ENCODE measurements around the gene RHOF. TPM values are rescaled to one million over a fixed set of nuclear protein-coding genes. Genes with fewer than 3 reads are reported as not detected.

The RHOF gene
- total RNA-seq, 1 experiment from 2014 or later = 29.1 TPM

DNA sequence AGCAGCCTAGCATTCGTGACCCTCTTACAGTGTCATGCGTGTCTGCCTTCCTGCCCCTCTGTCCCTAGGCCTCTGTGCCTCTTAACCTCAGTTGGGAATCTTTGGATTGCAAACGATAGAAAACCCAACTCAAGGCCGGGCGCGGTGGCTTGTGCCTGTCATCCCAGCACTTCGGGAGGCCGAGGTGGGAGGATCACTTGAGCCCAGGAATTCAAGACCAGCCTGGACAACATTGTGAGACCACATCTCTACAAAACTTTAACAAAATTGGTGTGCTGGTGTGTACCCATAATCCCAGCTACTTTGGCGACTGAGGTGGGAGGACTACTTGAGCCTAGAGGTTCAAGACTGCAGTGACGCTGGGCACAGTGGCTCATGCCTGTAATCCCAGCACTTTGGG is 44.2 kb downstream of the RHOF start:
- Histone ChIP-seq H4K8ac (replicated peaks; ENCODE audit: insufficient read length, low read depth, low read length) (no peak overlapping the region), H4K20me1 (ENCODE audit: control insufficient read depth, insufficient read depth, insufficient read length) (no peaks in the 10 kb centered on the region), H2AK5ac (ENCODE audit: insufficient read length, low read length) (no peak overlapping the region), H3K9ac (ENCODE audit: extremely low read depth, insufficient read length, low read length) (no peak overlapping the region), H3K9me3 (ENCODE audit: control insufficient read depth, low read depth, low read length) (no peaks in the 10 kb centered on the region), H3K56ac (ENCODE audit: insufficient read length, low read depth, low read length) (no peak overlapping the region), H3K27ac (ENCODE audit: insufficient read length, low read depth, low read length) (no peak overlapping the region), H3K14ac (ENCODE audit: insufficient read depth, low read length) (no peak overlapping the region), H2BK15ac (ENCODE audit: low read depth, low read length) (no peak overlapping the region), H3T11ph (ENCODE audit: low read length) (no peak overlapping the region), H2BK20ac (ENCODE audit: low read depth, low read length, poor library complexity, severe bottlenecking) (no peak overlapping the region), H3K4me1 (ENCODE audit: insufficient read depth, low read length) (no peaks in the 10 kb centered on the region), H3K23ac (ENCODE audit: insufficient read length, low read depth, low read length) (no peak overlapping the region), H3K4me2 (ENCODE audit: insufficient read depth, insufficient read length, low read length) (no peak overlapping the region), H2AFZ (ENCODE audit: low read length) (no peak overlapping the region), H3K79me1 (ENCODE audit: insufficient read depth, low read depth, low read length, poor library complexity, severe bottlenecking) (no peaks in the 10 kb centered on the region), H3K27me3 (ENCODE audit: insufficient read depth, low read length) (no peaks in the 10 kb centered on the region), H2BK5ac (ENCODE audit: insufficient read length, low read length) (no peak overlapping the region), H2BK12ac (ENCODE audit: insufficient read length, low read depth, low read length) (no peak overlapping the region), H3K23me2 (ENCODE audit: insufficient read length, low read depth, low read length, poor library complexity, severe bottlenecking) (no peaks in the 10 kb centered on the region), H4K91ac (ENCODE audit: insufficient read length, low read depth, low read length) (peak overlapping the region; percentile 0), H3K18ac (ENCODE audit: insufficient read length, low read depth, low read length) (no peak overlapping the region), H3K79me2 (ENCODE audit: insufficient read depth, low read length) (no peaks in the 10 kb centered on the region), H4K5ac (ENCODE audit: insufficient read length, low read depth, low read length) (no peak overlapping the region), H2BK120ac (ENCODE audit: low read depth, low read length, poor library complexity, severe bottlenecking) (no peak overlapping the region), H3K4ac (ENCODE audit: low read depth, low read length) (no peak overlapping the region)
- peak overlapping the region in 2 of 3 experiments; percentile 86 to 91; a peak in 4 of 7 replicates for H3K27ac Mint-ChIP-seq
- H3K36me3 Mint-ChIP-seq (ENCODE audit: insufficient read depth in 1 of 3, low read depth in 3 of 3) = peaks cover 12 to 41% (median 15%) of the 10 kb centered on the region in 3 experiments
- H3K4me1 Mint-ChIP-seq = peaks cover 0 to 7% of the 10 kb centered on the region in 2 experiments; a peak in 3 of 4 replicates
- no peaks in the 10 kb centered on the region for H3K9me3 Mint-ChIP-seq
- no peak overlapping the region for H3K4me3 Mint-ChIP-seq
- DNase-seq = no peak
- no CpG with 5 or more reads among the region's 10 CpGs for WGBS (ENCODE audit: extremely low coverage, insufficient read length, low lambda C conversion rate)
- no peaks in the 10 kb centered on the region for H3K27me3 Mint-ChIP-seq (ENCODE audit: low read depth)
- TF ChIP-seq, protein P1, sequence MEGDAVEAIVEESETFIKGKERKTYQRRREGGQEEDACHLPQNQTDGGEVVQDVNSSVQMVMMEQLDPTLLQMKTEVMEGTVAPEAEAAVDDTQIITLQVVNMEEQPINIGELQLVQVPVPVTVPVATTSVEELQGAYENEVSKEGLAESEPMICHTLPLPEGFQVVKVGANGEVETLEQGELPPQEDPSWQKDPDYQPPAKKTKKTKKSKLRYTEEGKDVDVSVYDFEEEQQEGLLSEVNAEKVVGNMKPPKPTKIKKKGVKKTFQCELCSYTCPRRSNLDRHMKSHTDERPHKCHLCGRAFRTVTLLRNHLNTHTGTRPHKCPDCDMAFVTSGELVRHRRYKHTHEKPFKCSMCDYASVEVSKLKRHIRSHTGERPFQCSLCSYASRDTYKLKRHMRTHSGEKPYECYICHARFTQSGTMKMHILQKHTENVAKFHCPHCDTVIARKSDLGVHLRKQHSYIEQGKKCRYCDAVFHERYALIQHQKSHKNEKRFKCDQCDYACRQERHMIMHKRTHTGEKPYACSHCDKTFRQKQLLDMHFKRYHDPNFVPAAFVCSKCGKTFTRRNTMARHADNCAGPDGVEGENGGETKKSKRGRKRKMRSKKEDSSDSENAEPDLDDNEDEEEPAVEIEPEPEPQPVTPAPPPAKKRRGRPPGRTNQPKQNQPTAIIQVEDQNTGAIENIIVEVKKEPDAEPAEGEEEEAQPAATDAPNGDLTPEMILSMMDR (conservative IDR thresholded peaks at IDR 0.05) = no peak
